Skin of body (tissue), 2 donors: ENCODE data around the gene ANKDD1A. TPM values are rescaled to one million over a fixed set of nuclear protein-coding genes. Genes with fewer than 3 reads are reported as not detected.

Experiments
- DNase-seq: peaks from one replicate; lab custom pipeline; 2025; lab: John Stamatoyannopoulos, UW
- total RNA-seq: library from RNA; depleted of rRNA; stranded (reverse); fragments of >200 nt; gene quantifications from one replicate; pipeline ENCODE4 v1.2.3, GENCODE V29; 2014

The ANKDD1A gene
- total RNA-seq, 1 donor from 2014 or later, result 3.6 TPM

DNA sequence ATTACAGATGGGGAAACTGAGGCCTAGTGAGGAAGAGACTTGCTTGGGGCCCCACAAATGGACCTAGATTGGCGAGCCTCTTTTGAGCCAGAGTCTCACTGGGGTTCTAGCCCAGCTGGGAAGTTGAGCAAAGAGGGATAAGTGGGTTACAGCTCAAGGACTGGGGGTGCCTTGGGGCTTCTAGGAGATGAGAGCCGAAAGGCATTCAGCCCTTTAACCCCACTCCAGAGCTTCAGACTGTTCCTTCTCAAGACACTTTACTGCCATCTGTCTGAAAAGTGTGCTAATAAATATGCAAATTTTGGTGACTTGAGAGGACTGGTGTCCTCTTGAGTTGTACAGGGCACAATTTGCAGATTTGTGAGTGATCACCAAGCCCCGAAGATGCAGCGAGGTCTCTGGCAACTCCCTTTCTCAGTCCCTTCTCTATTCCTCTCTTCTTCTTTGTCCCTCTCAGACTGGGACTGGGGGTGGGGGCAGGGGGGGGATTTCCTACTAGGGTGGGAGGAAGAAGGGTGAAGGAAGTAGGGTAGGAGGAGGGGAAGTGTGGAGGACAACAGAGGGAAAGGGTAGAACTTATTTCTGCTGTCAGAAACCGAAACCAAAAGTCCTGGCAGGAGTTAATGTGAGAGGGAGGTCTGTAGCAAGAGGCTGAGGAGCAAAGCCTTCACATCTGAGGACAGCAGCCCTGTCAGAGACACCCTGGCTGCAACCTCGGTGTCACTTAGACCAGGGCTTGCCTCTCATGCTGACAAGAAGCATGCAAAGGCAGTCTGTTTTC, 16.2 kb upstream of the ANKDD1A start:
- DNase-seq, result peak; percentile 8

- no peak for DNase-seq
These were observed 15.2 kb upstream of the ANKDD1A start for GRCh38 chr15:64896371-64897069.

DNA sequence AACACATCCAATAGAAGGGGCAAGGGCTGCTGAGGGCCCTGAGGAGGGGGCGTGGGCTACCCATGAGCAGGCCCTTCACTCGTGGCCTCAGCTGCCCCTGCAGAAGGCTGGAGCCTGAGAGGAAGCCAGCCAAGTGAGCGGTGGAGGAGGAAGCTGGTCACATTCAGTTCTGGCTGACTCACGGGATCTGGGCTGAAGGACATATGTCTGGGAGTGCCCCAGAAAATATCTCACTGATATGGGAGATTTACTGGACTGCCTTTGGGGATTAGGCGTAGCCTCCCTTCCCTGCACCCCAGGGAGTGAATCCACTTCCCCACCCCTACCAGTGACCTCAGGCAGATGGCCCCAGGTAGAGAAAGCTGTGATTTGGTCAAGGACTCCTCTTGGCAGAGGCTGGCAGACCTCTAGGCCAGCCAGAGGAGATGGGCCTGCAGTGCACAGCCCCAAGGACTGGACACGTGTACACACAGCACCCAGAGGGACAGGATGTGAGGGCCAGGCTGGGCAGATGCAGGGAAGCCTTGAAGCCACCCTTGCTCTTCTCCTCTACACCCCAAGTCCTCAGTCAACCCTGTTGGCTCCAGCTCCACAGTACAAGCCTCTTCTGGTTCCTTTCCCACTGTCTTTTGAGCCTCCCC, 14.2 kb upstream of the ANKDD1A start:
- no peak for DNase-seq

DNA sequence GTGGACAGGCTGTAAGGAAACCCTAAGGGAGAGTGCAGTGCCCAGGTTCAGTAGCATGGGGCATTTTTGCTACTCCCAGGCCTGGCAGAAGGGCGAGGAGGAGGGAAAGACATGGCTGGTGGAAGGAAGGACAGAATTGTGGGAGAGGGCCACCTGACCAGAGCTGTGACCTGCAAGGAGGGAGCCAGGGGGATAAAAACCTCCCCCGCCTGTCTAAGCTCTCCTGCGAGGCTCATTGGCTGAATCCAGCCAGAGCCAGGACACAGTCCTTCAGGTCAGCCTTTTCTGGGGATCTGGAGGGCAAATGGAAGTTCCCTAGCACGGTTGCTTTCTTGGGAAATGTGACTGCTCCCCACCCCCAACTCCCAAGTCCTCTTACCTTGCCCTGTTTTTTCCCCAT, 13.3 kb upstream of the ANKDD1A start:
- no peak for DNase-seq

DNA sequence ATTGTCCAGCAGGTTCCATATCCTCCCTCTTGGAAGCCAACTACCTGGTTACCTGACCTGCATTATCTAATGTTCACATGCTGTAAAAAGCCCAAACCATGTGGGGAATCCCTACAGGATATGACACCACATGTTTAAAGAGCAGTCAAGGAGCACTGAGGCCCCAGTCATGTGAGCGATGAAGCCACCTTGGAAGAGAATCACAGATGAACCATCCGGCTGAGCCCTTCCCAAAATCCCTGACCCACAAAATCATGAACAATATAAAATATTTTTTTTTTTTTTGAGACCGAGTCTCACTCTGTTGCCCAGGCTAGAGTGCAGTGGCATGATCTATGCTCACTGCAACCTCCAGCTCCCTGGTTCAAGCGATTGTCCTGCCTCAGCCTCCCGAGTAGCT, 10.6 kb upstream of the ANKDD1A start:
- no peak for DNase-seq

- DNase-seq, result no peak
These were observed 9.8 kb upstream of the ANKDD1A start for GRCh38 chr15:64901914-64902313.

GRCh38 chr15:64902863-64903262, 8.8 kb upstream of the ANKDD1A start:
- no peak for DNase-seq

GRCh38 chr15:64903326-64903950, 8.3 kb upstream of the ANKDD1A start:
- no peak for DNase-seq

DNA sequence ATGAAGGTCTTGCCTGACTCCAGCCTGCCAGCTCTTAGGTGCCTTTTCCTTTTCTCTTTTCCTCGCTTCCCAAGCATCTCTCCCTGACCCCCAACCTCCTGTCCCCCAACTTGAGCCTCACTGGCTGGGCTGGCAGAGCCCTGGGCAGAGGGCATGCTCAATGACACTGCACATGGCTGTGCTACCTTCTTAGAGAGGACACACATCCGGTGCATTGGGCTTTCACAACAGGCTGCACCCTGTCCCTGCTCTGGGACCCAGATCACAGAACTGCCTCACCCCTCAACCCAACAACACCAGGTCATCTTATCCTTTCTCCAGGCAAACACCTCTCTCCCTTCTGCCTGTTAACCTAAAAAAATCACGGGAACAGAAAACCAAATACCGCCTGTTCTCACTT, 7.5 kb upstream of the ANKDD1A start:
- no peak for DNase-seq

DNA sequence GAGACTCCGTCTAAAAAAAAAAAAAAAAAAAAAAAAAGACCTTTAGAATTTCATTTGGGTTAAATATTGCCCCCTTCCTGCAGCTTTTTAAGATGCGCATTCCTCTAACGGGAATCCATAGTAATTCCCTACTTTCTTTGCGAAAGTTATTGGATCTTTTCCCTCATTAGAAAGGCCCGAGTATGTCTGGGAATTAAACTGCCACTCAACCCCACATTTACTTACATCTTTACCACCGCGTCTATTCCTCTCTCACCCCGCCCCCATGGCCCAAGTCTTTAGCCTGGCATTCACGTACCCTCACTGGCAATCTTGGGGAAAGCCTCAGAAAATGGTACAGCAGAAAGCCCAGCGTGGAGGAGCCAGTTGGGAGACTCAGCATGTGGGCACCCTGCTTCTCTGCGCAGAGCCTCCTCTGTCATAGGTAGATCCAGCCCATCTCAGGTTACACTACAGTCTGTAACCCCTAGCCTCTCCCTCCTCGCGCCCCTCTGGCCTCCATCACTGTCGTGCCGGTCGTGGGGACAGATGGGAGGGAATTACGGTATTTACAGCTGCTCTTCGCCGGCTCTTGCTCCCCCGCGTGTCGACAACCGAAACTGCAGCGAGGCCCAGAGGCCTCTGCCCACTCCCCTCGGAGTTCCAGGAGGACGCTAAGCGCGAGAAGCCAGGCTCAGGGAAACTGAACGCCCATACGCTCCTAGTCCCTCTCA, 6.4 kb upstream of the ANKDD1A start:
- DNase-seq, result peak; percentile 56

GRCh38 chr15:64905941-64906340, 5.8 kb upstream of the ANKDD1A start:
- no peak for DNase-seq

DNA sequence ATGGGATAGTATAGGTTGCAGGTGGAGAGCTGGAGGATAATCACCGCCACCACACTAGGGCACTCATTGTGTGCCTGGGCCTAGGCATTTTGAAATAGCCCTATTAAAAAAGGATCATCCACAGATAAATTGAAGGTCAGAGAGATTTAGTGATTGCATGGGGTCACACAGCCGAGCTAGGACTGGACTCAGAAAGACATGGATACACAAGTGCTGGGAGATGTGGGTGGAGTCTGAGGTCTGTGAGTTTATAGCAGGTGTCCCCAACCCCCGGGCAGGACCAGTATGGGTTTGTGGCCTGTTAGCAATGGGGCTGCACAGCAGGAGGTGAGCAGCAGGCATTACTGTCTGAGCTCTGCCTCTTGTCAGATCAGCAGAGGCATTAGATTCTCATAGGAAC, 5.3 kb upstream of the ANKDD1A start:
- DNase-seq, result no peak

- DNase-seq, result no peak
These were observed 3.7 kb upstream of the ANKDD1A start for GRCh38 chr15:64907991-64908390.

DNA sequence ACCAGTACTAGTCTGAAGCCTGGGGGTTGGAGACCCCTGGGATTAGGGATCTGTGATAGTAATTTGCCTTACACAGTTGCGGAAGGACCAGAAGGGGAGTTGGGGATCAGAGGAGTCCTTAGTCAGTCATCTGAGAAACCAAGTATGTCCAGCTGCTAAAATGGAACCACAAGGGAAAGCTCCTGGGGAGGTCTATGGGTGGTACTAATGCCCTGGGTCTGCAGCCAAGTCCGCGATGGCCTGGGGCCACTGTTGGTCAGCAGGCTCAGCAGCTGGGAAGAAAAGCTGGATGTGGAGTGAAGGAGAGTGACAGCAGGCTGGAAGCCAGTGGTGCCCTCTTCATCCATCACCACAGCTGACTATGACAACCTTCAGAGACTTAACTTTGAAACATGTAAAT, 2.2 kb upstream of the ANKDD1A start:
- no peak for DNase-seq

- no peak for DNase-seq
These were observed 950 bp downstream of the ANKDD1A start for GRCh38 chr15:64912379-64913325.

DNA sequence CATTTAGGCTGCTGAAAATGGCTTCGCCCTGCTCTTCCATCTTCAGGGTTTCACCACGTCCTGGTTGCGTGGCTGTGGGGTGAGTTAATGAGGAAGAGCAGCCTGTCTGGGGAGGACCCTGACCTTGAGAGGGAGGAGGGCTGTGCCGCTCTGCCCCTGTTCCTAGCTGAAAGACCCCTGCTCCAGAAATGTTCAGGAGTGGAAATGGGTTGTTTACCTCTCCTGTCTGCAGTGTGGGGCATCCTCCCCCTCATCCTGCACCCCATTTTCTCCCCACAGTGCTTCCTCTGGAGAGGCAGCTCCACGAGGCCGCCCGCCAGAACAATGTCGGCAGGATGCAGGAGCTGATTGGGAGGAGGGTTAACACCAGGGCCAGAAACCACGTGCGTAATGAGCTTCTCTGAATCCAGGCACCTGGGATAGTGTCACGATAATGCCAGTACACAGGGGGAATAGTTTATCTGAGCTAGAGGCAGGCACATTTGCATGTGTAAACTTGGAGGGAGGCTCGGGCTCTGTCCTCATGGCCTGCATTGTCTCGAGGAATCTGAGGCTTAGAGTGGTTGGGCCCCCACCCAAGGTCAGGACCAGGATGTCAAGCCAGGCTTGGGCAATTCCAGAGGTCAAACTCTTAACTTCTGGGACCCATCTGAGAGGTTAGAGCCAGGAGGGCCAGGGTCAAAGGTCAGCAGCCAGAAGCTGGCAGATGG, 4.0 kb downstream of the ANKDD1A start:
- DNase-seq, result no peak

GRCh38 chr15:64916365-64916764, 4.7 kb downstream of the ANKDD1A start:
- no peak for DNase-seq

- no peak for DNase-seq
These were observed 5.5 kb downstream of the ANKDD1A start for GRCh38 chr15:64917211-64917610.

- DNase-seq, result no peak
These were observed 8.0 kb downstream of the ANKDD1A start for GRCh38 chr15:64919721-64920120.

- DNase-seq, result no peak
These were observed 10.0 kb downstream of the ANKDD1A start for GRCh38 chr15:64921711-64922110.
